Neural cell (in vitro differentiated cells): ENCODE measurements around the gene TMED6. TPM values are rescaled to one million over a fixed set of nuclear protein-coding genes. Genes with fewer than 3 reads are reported as not detected.

Experiments
- H2AFZ ChIP-seq: fragments of 200-600, 300-800 bp; sonication (generic), shearing (Covaris generic); 2 replicates; pipeline ENCODE4 v1.6.0; 2014; ENCODE audit warnings: low read depth, mild to moderate bottlenecking, antibody characterized with exemption, low read length, moderate library complexity
- H3F3A ChIP-seq: fragments of 200-600 bp; shearing (Covaris generic); 2 replicates; pipeline ENCODE4 v1.6.1; 2016; ENCODE audit warnings: mild to moderate bottlenecking, moderate library complexity, mixed read lengths, antibody characterized with exemption, low read length; ENCODE audit not compliant: insufficient read depth, poor library complexity, severe bottlenecking
- H3K27ac ChIP-seq: fragments of 200-600, 300-800 bp; sonication (generic), shearing (Covaris generic); 2 replicates; pipeline ENCODE4 v1.5.1; 2014; ENCODE audit warnings: mild to moderate bottlenecking, low read length, moderate library complexity
- H3K27me3 ChIP-seq: fragments of 300-800, 200-600 bp; sonication (generic), shearing (Covaris generic); 2 replicates; pipeline ENCODE4 v1.6.0; 2014; ENCODE audit warnings: mild to moderate bottlenecking, low read depth, low read length, moderate library complexity; ENCODE audit not compliant: insufficient read depth
- H3K36me3 ChIP-seq: fragments of 300-800, 200-600 bp; sonication (generic), shearing (Covaris generic); 2 replicates; pipeline ENCODE4 v1.5.1; 2014; ENCODE audit warnings: mild to moderate bottlenecking, antibody characterized with exemption, low read length, moderate library complexity; ENCODE audit not compliant: insufficient read depth
- H3K4me2 ChIP-seq: fragments of 300-800, 200-600 bp; sonication (generic), shearing (Covaris generic); 2 replicates; pipeline ENCODE4 v1.6.0; 2014; ENCODE audit warnings: mild to moderate bottlenecking, low read length
- H3K4me3 ChIP-seq: fragments of 300-800, 200-600 bp; sonication (generic), shearing (Covaris generic); 2 replicates; pipeline ENCODE4 v1.5.1; 2014; ENCODE audit warnings: mild to moderate bottlenecking, low read length, moderate library complexity
- H3K79me2 ChIP-seq: fragments of 200-600 bp; shearing (Covaris generic); replicated peaks from 2 replicates; pipeline ENCODE4 v1.6.0; 2014; ENCODE audit warnings: mild to moderate bottlenecking, low read length, moderate library complexity; ENCODE audit not compliant: insufficient read depth
- H3K9ac ChIP-seq: fragments of 300-800, 200-600 bp; sonication (generic), shearing (Covaris generic); 2 replicates; pipeline ENCODE4 v1.6.1; 2016; ENCODE audit warnings: mild to moderate bottlenecking, low read length, mixed read lengths
- H3K9me2 ChIP-seq: fragments of 200-600 bp; shearing (Covaris generic); 2 replicates; pipeline ENCODE4 v1.6.1; 2016; ENCODE audit warnings: mild to moderate bottlenecking, low read length, mixed read lengths; ENCODE audit not compliant: insufficient read depth
- H3K9me3 ChIP-seq: fragments of 200-600, 300-800 bp; sonication (generic), shearing (Covaris generic); 2 replicates; pipeline ENCODE4 v1.6.1; 2016; ENCODE audit warnings: mild to moderate bottlenecking, mixed run types, low read length, moderate library complexity, mixed read lengths
- H4K20me1 ChIP-seq: fragments of 200-600 bp; shearing (Covaris generic); 2 replicates; pipeline ENCODE4 v1.6.1; 2016; ENCODE audit warnings: mild to moderate bottlenecking, mixed run types; ENCODE audit not compliant: insufficient read depth
- CTCF ChIP-seq: fragments of 450-650 bp; IDR thresholded peaks from 2 replicates; pipeline ENCODE4 v1.5.1; 2014; ENCODE audit warnings: antibody characterized with exemption, mild to moderate bottlenecking, moderate library complexity; ENCODE audit not compliant: poor library complexity, severe bottlenecking
- EP300 ChIP-seq: fragments of 450-650 bp; conservative IDR thresholded peaks from 2 replicates; pipeline ENCODE4 v1.6.1; 2014; ENCODE audit warnings: antibody characterized with exemption, mild to moderate bottlenecking, moderate library complexity; ENCODE audit not compliant: poor library complexity, severe bottlenecking
- EZH2 ChIP-seq: fragments of 200-600, 300-800 bp; shearing (Covaris generic), sonication (generic); IDR thresholded peaks from 2 replicates; pipeline ENCODE4 v1.6.1; 2014; ENCODE audit warnings: antibody characterized with exemption, low read length, borderline replicate concordance, mild to moderate bottlenecking; ENCODE audit not compliant: insufficient read depth, poor library complexity, severe bottlenecking
- MXI1 ChIP-seq: fragments of 450-650 bp; conservative IDR thresholded peaks from 2 replicates; pipeline ENCODE4 v1.6.1; 2014; ENCODE audit warnings: antibody characterized with exemption, mild to moderate bottlenecking; ENCODE audit not compliant: poor library complexity, severe bottlenecking
- POLR2AphosphoS5 ChIP-seq: IDR thresholded peaks from 2 replicates; pipeline ENCODE4 v1.6.1; 2012
- RAD21 ChIP-seq: fragments of 450-650 bp; conservative IDR thresholded peaks from 2 replicates; pipeline ENCODE4 v1.6.1; 2014; ENCODE audit warnings: antibody characterized with exemption, mild to moderate bottlenecking, moderate library complexity
- REST ChIP-seq: IDR thresholded peaks from 2 replicates; pipeline ENCODE4 v1.6.1; 2012; ENCODE audit warnings: borderline replicate concordance
- SMC3 ChIP-seq: fragments of 450-650 bp; conservative IDR thresholded peaks from 2 replicates; pipeline ENCODE4 v1.6.1; 2014; ENCODE audit warnings: antibody characterized with exemption, mild to moderate bottlenecking, moderate library complexity; ENCODE audit not compliant: poor library complexity
- TAF1 ChIP-seq: IDR thresholded peaks from 2 replicates; pipeline ENCODE4 v1.6.1; 2012; ENCODE audit warnings: low read depth
- polyA plus RNA-seq: library from polyadenylated mRNA; depleted of rRNA; stranded (reverse); fragments of >200 nt; gene quantifications from 2 replicates; pipeline ENCODE4 v1.2.3, GENCODE V29; 2014

The TMED6 gene
- polyA plus RNA-seq, 1 donor from 2014 or later, result not detected

DNA sequence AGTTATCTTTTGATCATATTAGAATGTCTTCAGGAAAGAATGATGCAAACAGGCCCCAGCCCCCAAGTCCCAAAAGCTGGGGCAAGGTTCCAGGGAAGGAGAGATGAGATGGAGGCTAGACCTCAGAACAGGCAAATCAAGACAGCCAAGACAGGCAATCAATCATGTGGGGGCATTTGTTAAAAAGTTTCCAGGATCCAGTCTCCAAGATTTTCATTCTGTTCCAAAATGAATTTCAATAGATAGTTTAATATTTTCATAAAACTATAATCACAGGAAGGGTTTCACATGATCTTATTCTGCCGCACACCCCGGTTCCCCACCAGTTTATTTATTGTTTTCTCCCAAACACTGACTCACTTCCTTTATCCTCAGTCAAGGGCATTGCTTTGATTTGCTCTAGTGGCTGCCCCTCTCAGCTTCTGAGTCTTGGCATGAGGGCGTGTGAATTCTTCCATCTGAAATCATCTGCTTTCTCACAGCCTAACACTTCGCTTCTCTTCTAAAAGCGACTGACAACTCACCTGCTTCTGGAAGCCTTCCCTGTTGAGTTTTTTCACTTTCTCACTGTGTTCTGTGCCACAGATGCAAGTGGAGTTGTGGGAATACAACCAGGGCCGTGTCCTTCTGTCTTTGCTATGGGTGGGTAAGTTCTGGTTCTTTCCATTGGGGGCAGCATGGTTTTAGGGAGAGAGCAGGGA, 46.4 kb upstream of the TMED6 start:
- no peaks in the 10 kb centered on the region for H3K79me2 ChIP-seq
- H3K9ac ChIP-seq, result no peak overlapping the region
- H3K4me2 ChIP-seq, result no peak overlapping the region
- H3K27ac ChIP-seq, result no peak overlapping the region
- no peaks in the 10 kb centered on the region for H3F3A ChIP-seq
- no peak overlapping the region for H2AFZ ChIP-seq
- TF ChIP-seq MXI1, result no peak
- TF ChIP-seq CTCF, result peak; percentile 38
- H3K9me2 ChIP-seq, result no peaks in the 10 kb centered on the region
- H4K20me1 ChIP-seq, result no peaks in the 10 kb centered on the region
- no peaks in the 10 kb centered on the region for H3K27me3 ChIP-seq
- H3K36me3 ChIP-seq, result no peaks in the 10 kb centered on the region
- no peak overlapping the region for H3K4me3 ChIP-seq
- H3K9me3 ChIP-seq, result no peaks in the 10 kb centered on the region

DNA sequence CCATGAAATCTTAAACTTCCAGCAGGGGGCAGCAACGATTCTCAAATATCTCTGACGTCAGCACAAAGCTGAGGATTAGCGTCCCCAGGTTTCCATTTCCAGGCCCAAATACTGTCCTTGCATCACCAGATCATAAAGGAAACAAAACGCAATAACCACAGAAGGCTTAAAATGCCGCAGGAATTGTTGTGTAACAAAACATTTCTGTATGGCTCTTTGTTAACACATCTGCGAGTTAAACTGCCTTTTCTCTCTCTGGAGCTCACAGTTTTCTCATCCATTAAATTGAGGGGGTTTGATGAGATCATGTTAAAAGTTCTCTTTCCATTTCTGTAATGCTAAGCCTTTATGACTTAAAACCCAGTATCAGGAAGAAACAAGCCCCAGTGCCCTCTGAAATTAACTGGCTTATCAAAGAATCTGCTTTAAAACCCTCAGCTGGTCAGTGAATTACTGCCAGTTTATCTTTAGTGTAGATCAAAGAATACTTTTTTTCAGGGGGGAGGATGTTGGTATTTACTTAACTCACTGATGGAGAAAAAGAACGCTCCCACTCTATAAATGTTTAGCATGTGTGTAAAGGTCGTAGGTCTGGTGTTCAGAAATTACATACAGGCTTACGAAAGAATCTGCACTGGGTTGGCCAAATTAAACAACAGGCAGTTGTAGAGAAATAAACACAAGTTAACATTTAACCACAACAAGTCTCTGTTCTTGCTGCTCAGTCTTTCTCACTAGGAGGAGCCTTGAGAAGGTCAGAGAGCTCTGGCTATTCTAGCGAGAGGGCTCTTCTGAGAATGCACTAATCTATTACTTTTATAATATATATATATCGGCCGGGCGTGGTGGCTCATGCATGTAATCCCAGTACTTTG, 44.8 kb upstream of the TMED6 start:
- H2AFZ ChIP-seq, result peak overlapping the region; percentile 99
- H3K4me3 ChIP-seq, result no peak overlapping the region
- TF ChIP-seq TAF1, result no peak
- TF ChIP-seq REST, result no peak
- TF ChIP-seq MXI1, result no peak
- TF ChIP-seq RAD21, result peak; percentile 77
- no peak for TF ChIP-seq POLR2AphosphoS5
- TF ChIP-seq CTCF, result peak; percentile 86
- no peak for TF ChIP-seq EP300
- peak; percentile 79 for TF ChIP-seq SMC3
- no peak for TF ChIP-seq EZH2
- H3F3A ChIP-seq, result no peaks in the 10 kb centered on the region
- no peaks in the 10 kb centered on the region for H3K9me3 ChIP-seq
- no peaks in the 10 kb centered on the region for H4K20me1 ChIP-seq
- H3K4me2 ChIP-seq, result no peak overlapping the region
- H3K79me2 ChIP-seq, result no peaks in the 10 kb centered on the region
- H3K27ac ChIP-seq, result peak overlapping the region; percentile 71
- no peaks in the 10 kb centered on the region for H3K9me2 ChIP-seq
- H3K27me3 ChIP-seq, result no peaks in the 10 kb centered on the region
- H3K36me3 ChIP-seq, result no peaks in the 10 kb centered on the region
- H3K9ac ChIP-seq, result peak overlapping the region; percentile 36
